Measurements from ENCODE around the gene NRCAM.

GRCh38 chr7:108301387-108301786 is 154.8 kb downstream of the NRCAM start:
- TF ChIP-seq TAF1 (conservative IDR thresholded peaks at IDR 0.05) (no peak), CTCF (IDR thresholded peaks at IDR 0.05; ENCODE audit: low read depth, low read length, missing input control) (no peak)
- TF ChIP-seq, protein P1, sequence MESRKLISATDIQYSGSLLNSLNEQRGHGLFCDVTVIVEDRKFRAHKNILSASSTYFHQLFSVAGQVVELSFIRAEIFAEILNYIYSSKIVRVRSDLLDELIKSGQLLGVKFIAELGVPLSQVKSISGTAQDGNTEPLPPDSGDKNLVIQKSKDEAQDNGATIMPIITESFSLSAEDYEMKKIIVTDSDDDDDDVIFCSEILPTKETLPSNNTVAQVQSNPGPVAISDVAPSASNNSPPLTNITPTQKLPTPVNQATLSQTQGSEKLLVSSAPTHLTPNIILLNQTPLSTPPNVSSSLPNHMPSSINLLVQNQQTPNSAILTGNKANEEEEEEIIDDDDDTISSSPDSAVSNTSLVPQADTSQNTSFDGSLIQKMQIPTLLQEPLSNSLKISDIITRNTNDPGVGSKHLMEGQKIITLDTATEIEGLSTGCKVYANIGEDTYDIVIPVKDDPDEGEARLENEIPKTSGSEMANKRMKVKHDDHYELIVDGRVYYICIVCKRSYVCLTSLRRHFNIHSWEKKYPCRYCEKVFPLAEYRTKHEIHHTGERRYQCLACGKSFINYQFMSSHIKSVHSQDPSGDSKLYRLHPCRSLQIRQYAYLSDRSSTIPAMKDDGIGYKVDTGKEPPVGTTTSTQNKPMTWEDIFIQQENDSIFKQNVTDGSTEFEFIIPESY (IDR thresholded peaks at IDR 0.05) = no peak
- TF ChIP-seq, protein P2, sequence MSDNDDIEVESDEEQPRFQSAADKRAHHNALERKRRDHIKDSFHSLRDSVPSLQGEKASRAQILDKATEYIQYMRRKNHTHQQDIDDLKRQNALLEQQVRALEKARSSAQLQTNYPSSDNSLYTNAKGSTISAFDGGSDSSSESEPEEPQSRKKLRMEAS (IDR thresholded peaks at IDR 0.05) = no peak

Data from liver (tissue), 3 donors.